Calu3 (cell line): ENCODE measurements around the gene IL17RB. TPM values are rescaled to one million over a fixed set of nuclear protein-coding genes. Genes with fewer than 3 reads are reported as not detected.

Experiments used
- BruUV-seq: library from RNA; stranded (reverse); fragments of 400-500 nt; replicated peaks from 2 replicates; lab custom pipeline; 2021; lab: Mats Ljungman, UMichigan
- CTCF ChIA-PET: fragments of 300-600 bp; sonication (Branson Sonifier 250); formaldehyde crosslinking; loops from one replicate; lab custom pipeline; 2022; ENCODE audit warnings: antibody characterized with exemption; lab: Charles Lee
- DNase-seq: peaks from one replicate; pipeline ENCODE4 v3.0.0; 2022
- H3K27ac Mint-ChIP-seq: one replicate; pipeline ENCODE4 v1.8.0; 2022; ENCODE audit warnings: mixed read lengths; ENCODE audit not compliant: unreplicated experiment
- H3K27me3 Mint-ChIP-seq: one replicate; pipeline ENCODE4 v1.8.0; 2022; ENCODE audit warnings: mixed read lengths; ENCODE audit not compliant: unreplicated experiment
- H3K36me3 Mint-ChIP-seq: one replicate; pipeline ENCODE4 v1.8.0; 2022; ENCODE audit warnings: mild to moderate bottlenecking, moderate library complexity, mixed read lengths; ENCODE audit not compliant: insufficient read depth, unreplicated experiment
- H3K4me1 Mint-ChIP-seq: one replicate; pipeline ENCODE4 v1.8.0; 2022; ENCODE audit warnings: mild to moderate bottlenecking, low read depth, mixed read lengths; ENCODE audit not compliant: unreplicated experiment
- H3K4me3 Mint-ChIP-seq: one replicate; pipeline ENCODE4 v1.8.0; 2022; ENCODE audit warnings: mild to moderate bottlenecking, low read depth, moderate library complexity, mixed read lengths; ENCODE audit not compliant: unreplicated experiment
- H3K9me3 Mint-ChIP-seq: one replicate; pipeline ENCODE4 v1.8.0; 2022; ENCODE audit warnings: low read depth, mixed read lengths; ENCODE audit not compliant: unreplicated experiment
- intact Hi-C: fragments of 100-400 bp; cut with micrococcal nuclease; formaldehyde crosslinking; loops from one replicate; pipeline ENCODE4 v1.10.0; 2022; ENCODE audit not compliant: unreplicated experiment
- total RNA-seq: library from RNA; stranded (reverse); gene quantifications from 2 replicates; pipeline ENCODE4 v1.2.3, GENCODE V29; 2022
- TF ChIP-seq, protein P1 (sequence below): fragments of 200-600 bp; IDR thresholded peaks from one replicate; pipeline ENCODE4 v1.8.0; 2022; ENCODE audit warnings: antibody characterized with exemption; ENCODE audit not compliant: unreplicated experiment

Gene IL17RB
- total RNA-seq, 1 experiment from 2014 or later, result 21.9 TPM

DNA sequence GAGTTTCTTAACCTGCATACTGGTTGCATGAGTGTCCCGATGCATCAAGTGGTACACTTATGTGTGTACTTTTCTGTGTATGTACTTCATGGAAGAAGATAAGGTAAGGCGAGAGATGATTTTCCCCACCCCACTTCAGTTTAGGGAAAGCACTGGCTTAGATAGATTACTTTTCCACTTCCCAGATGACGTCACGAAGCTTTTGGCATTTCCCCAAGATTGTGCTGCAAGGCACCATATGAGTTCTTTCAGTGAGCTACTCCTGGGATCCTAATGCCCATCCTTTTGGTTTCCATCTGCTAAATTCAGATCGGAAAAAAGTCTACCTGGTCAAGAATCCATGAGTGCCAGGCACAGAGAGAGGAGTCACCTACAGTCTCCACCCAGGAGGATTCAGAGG, 4.5 kb downstream of the IL17RB start:
- CTCF ChIA-PET, result no interaction called here
- BruUV-seq, result no TSS peak

DNA sequence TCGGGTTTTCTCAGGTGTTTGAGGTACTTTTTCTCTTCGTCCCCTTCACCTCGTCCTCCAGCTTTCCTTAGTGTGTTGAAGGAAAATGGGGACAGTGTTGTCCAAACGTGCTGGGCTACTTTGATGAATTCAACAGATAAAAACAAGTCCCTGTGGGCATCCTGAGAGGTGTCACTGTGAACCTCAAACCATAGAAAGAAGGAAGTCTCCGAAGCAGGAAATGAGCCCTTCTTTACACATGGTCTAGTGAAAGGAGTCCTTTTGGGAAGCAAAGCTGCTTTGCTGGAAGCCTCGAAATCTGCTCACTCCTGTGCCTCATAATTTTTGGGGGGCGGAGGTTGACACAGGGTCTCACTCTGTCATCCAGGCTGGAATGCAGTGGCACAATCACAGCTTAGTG, 10.6 kb downstream of the IL17RB start:
- Mint-ChIP-seq H3K4me1 (no peaks in the 10 kb centered on the region), H3K36me3 (peaks cover 7% of the 10 kb centered on the region), H3K4me3 (no peak overlapping the region), H3K27me3 (no peaks in the 10 kb centered on the region), H3K27ac (no peak overlapping the region), H3K9me3 (no peaks in the 10 kb centered on the region)
- DNase-seq, result no peak
- CTCF ChIA-PET, result no interaction called here
- TF ChIP-seq, protein P1, sequence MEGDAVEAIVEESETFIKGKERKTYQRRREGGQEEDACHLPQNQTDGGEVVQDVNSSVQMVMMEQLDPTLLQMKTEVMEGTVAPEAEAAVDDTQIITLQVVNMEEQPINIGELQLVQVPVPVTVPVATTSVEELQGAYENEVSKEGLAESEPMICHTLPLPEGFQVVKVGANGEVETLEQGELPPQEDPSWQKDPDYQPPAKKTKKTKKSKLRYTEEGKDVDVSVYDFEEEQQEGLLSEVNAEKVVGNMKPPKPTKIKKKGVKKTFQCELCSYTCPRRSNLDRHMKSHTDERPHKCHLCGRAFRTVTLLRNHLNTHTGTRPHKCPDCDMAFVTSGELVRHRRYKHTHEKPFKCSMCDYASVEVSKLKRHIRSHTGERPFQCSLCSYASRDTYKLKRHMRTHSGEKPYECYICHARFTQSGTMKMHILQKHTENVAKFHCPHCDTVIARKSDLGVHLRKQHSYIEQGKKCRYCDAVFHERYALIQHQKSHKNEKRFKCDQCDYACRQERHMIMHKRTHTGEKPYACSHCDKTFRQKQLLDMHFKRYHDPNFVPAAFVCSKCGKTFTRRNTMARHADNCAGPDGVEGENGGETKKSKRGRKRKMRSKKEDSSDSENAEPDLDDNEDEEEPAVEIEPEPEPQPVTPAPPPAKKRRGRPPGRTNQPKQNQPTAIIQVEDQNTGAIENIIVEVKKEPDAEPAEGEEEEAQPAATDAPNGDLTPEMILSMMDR, result no peak
- intact Hi-C loops, result no loop called here
- no TSS peak for BruUV-seq

More for the DNA sequence above, 4.5 kb downstream of the IL17RB start:
- no peaks in the 10 kb centered on the region for H3K9me3 Mint-ChIP-seq
- H3K4me3 Mint-ChIP-seq, result no peak overlapping the region
- peaks cover 6% of the 10 kb centered on the region for H3K4me1 Mint-ChIP-seq
- intact Hi-C loops, result no loop called here
- no peak overlapping the region for H3K27ac Mint-ChIP-seq
- no peak for DNase-seq
- H3K36me3 Mint-ChIP-seq, result peaks cover 10% of the 10 kb centered on the region
- no peaks in the 10 kb centered on the region for H3K27me3 Mint-ChIP-seq
- TF ChIP-seq, protein P1, result no peak

DNA sequence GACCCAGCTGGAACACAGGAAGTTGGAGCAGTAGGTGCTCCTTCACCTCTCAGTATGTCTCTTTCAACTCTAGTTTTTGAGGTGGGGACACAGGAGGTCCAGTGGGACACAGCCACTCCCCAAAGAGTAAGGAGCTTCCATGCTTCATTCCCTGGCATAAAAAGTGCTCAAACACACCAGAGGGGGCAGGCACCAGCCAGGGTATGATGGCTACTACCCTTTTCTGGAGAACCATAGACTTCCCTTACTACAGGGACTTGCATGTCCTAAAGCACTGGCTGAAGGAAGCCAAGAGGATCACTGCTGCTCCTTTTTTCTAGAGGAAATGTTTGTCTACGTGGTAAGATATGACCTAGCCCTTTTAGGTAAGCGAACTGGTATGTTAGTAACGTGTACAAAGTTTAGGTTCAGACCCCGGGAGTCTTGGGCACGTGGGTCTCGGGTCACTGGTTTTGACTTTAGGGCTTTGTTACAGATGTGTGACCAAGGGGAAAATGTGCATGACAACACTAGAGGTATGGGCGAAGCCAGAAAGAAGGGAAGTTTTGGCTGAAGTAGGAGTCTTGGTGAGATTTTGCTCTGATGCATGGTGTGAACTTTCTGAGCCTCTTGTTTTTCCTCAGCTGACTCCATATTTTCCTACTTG, 11.9 kb downstream of the IL17RB start:
- H3K27ac Mint-ChIP-seq, result peak overlapping the region; percentile 28
- BruUV-seq, result no TSS peak
- no peak overlapping the region for H3K4me3 Mint-ChIP-seq
- H3K4me1 Mint-ChIP-seq, result no peaks in the 10 kb centered on the region
- intact Hi-C loops, result no loop called here
- no peak for DNase-seq
- TF ChIP-seq, protein P1, result no peak
- H3K27me3 Mint-ChIP-seq, result no peaks in the 10 kb centered on the region
- H3K36me3 Mint-ChIP-seq, result peaks cover 7% of the 10 kb centered on the region
- CTCF ChIA-PET, result no interaction called here
- H3K9me3 Mint-ChIP-seq, result no peaks in the 10 kb centered on the region

DNA sequence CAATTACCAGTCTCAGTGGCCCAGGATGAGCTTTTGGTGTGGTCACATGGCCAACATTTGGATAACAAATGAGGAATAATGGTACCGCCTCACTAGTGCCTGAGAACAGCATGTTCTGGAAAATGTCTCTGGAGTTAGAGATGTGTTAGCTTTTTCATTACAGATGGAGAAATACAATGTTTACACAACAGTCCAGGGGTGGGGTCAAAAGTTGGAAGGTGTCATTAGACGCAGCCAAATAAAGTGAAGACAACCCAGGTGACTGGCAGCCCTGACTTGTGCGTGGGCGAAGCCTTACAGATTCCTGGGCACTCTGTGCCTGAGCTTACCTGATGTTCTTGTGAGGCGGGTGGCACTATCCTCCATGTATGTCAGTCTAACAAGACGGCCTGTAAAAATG, 12.8 kb downstream of the IL17RB start:
- intact Hi-C loops, result no loop called here
- CTCF ChIA-PET, result no interaction called here
- Mint-ChIP-seq H3K4me3 (no peak overlapping the region), H3K4me1 (no peaks in the 10 kb centered on the region), H3K27me3 (no peaks in the 10 kb centered on the region), H3K36me3 (peaks cover 11% of the 10 kb centered on the region), H3K9me3 (no peaks in the 10 kb centered on the region), H3K27ac (peak overlapping the region; percentile 28)
- DNase-seq, result no peak
- no TSS peak for BruUV-seq
- TF ChIP-seq, protein P1, result no peak
